K562 (cell line): ENCODE data around the gene ELOVL4. TPM values are rescaled to one million over a fixed set of nuclear protein-coding genes. Genes with fewer than 3 reads are reported as not detected.

ENCODE experiments used
- ATAC-seq: fragments of 200-7000 bp; cut with Tn5 transposase; 3 replicates; pipeline ENCODE4 v1.9.1; 2020; ENCODE audit warnings: moderate library complexity
- BruUV-seq: library from RNA; stranded (reverse); fragments of 400-500 nt; replicated peaks from 2 replicates; lab custom pipeline; 2021; lab: Mats Ljungman, UMichigan
- CTCF ChIA-PET: fragments of 300-600 bp; formaldehyde crosslinking; extraction: SDS; loops from one replicate; lab custom pipeline; 2021; ENCODE audit warnings: low intra/inter-chr PET ratio; lab: Yijun Ruan, JAX
- POLR2A ChIA-PET: fragments of 300-600, 350-650 bp; sonication (Branson Sonifier 250); formaldehyde crosslinking; extraction: SDS; loops from one replicate; lab custom pipeline; 2021; ENCODE audit warnings: antibody characterized with exemption, inconsistent platforms; lab: Yijun Ruan, JAX
- DNase-seq, 4 experiments: peaks; one replicate each; pipeline versions ENCODE4 v3.0.0 to v3.0.0-alpha.2; 2011 to 2018; ENCODE audit warnings: low spot score in 3 of 4, mixed read lengths in 3 of 4; ENCODE audit errors: extremely low read depth in 1 of 4
- FAIRE-seq: peaks from 2 replicates; lab custom pipeline; 2011; peaks lifted over from hg19 to GRCh38; lab: Jason Lieb, UNC
- H2AFZ ChIP-seq: 2 replicates; pipeline ENCODE4 v1.6.0; 2011; ENCODE audit warnings: low read depth, low read length, control low read depth, inconsistent platforms
- H3K27ac ChIP-seq: fragments of 200-600 bp; 3 replicates; pipeline ENCODE4 v1.8.0; 2011; ENCODE audit warnings: low read depth, mild to moderate bottlenecking, control low read depth, inconsistent platforms, low read length, moderate library complexity, mixed read lengths; ENCODE audit errors: extremely low read depth
- H3K27me3 ChIP-seq, 2 experiments: fragments of 300-600 bp in 1 of 2; 2 replicates in 1 of 2; 3 replicates in 1 of 2; pipeline versions ENCODE4 v1.6.0 to v1.8.0; 2011; ENCODE audit warnings: inconsistent platforms in 2 of 2, low read length in 2 of 2, mild to moderate bottlenecking in 1 of 2, mixed read lengths in 1 of 2, moderate library complexity in 1 of 2; ENCODE audit not compliant: control insufficient read depth in 2 of 2, insufficient read depth in 2 of 2
- H3K36me3 ChIP-seq: fragments of 300-600 bp; 3 replicates; pipeline ENCODE4 v1.8.0; 2011; ENCODE audit warnings: mild to moderate bottlenecking, low read length, inconsistent platforms; ENCODE audit not compliant: control insufficient read depth, insufficient read depth
- H3K4me1 ChIP-seq, 2 experiments: fragments of 200-600 bp in 1 of 2; replicated peaks in 1 of 2; 2 replicates in 1 of 2; 3 replicates in 1 of 2; pipeline versions ENCODE4 v1.5.1 to v1.8.0; 2011; ENCODE audit warnings: inconsistent platforms in 2 of 2, low read length in 2 of 2, mild to moderate bottlenecking in 1 of 2, mixed read lengths in 1 of 2, moderate library complexity in 1 of 2; ENCODE audit not compliant: control insufficient read depth in 2 of 2, insufficient read depth in 2 of 2
- H3K4me2 ChIP-seq: 2 replicates; pipeline ENCODE4 v1.6.1; 2011; ENCODE audit warnings: low read length, control low read depth, inconsistent platforms, mixed read lengths; ENCODE audit not compliant: insufficient read depth
- H3K4me3 ChIP-seq: fragments of 200-600 bp; sonication (generic), shearing (Covaris generic); 2 replicates; pipeline ENCODE4 v1.5.1; 2016; ENCODE audit warnings: control low read depth, inconsistent platforms
- H3K79me2 ChIP-seq: fragments of 200-600 bp; 3 replicates; pipeline ENCODE4 v1.8.0; 2011; ENCODE audit warnings: low read length, inconsistent platforms; ENCODE audit not compliant: control insufficient read depth, insufficient read depth
- H3K9ac ChIP-seq, 2 experiments: 2 replicates each; pipeline versions ENCODE4 v1.6.0 to v1.6.1; 2011; ENCODE audit warnings: low read depth in 2 of 2, low read length in 2 of 2, control low read depth in 1 of 2, inconsistent platforms in 1 of 2, mild to moderate bottlenecking in 1 of 2, mixed read lengths in 1 of 2; ENCODE audit not compliant: insufficient read depth in 1 of 2
- H3K9me1 ChIP-seq: one replicate; pipeline ENCODE4 v1.6.0; 2011; ENCODE audit warnings: inconsistent platforms, mild to moderate bottlenecking, low read length, moderate library complexity; ENCODE audit not compliant: control insufficient read depth, insufficient read depth
- H3K9me3 ChIP-seq: replicated peaks from 2 replicates; pipeline ENCODE4 v1.5.1; 2011; ENCODE audit warnings: low read depth, low read length, inconsistent platforms; ENCODE audit not compliant: control insufficient read depth, insufficient read depth
- H4K20me1 ChIP-seq: replicated peaks from 2 replicates; pipeline ENCODE4 v1.6.1; 2011; ENCODE audit warnings: low read length, inconsistent platforms, mixed read lengths; ENCODE audit not compliant: control insufficient read depth, insufficient read depth
- ETV1 ChIP-seq: fragments of 450-650 bp; conservative IDR thresholded peaks from 2 replicates; pipeline ENCODE4 v1.6.1; 2016; ENCODE audit warnings: missing genetic modification characterization, control low read depth, low read depth, missing compliant biosample characterization
- HEY1 ChIP-seq: fragments of 250-450 bp; sonication (Bioruptor Pico); IDR thresholded peaks from 2 replicates; pipeline ENCODE4 v1.5.0; 2020; ENCODE audit warnings: mild to moderate bottlenecking, moderate library complexity, borderline replicate concordance
- HLTF ChIP-seq: fragments of 450-650 bp; IDR thresholded peaks from 2 replicates; pipeline ENCODE4 v1.6.1; 2016
- HMG20A ChIP-seq: fragments of 450-650 bp; formaldehyde crosslinking; conservative IDR thresholded peaks from 2 replicates; pipeline ENCODE4 v1.4.0; 2020; ENCODE audit warnings: mild to moderate bottlenecking, mixed read lengths
- NFXL1 ChIP-seq: fragments of 450-650 bp; formaldehyde crosslinking; IDR thresholded peaks from 2 replicates; pipeline ENCODE4 v1.4.0; 2021; ENCODE audit warnings: mild to moderate bottlenecking
- NR1H2 ChIP-seq: sonication (generic); formaldehyde crosslinking; IDR thresholded peaks from 2 replicates; pipeline ENCODE4 v1.4.0; 2020; ENCODE audit warnings: mild to moderate bottlenecking, missing genetic modification reagents
- PURB ChIP-seq: sonication (generic); formaldehyde crosslinking; IDR thresholded peaks from 2 replicates; pipeline ENCODE4 v1.9.0; 2021; ENCODE audit warnings: low read depth, mild to moderate bottlenecking, missing genetic modification reagents
- SMARCE1 ChIP-seq: fragments of 450-650 bp; IDR thresholded peaks from 2 replicates; pipeline ENCODE4 v1.7.1; 2016; ENCODE audit warnings: mild to moderate bottlenecking
- SRF ChIP-seq, 2 experiments: fragments of 250-450, 450-650 bp in 1 of 2; sonication (Bioruptor Pico) in 1 of 2; sonication (generic) in 1 of 2; formaldehyde crosslinking; IDR thresholded peaks; 2 replicates each; pipeline versions ENCODE4 v1.5.0 to v1.5.1; 2020 to 2022; ENCODE audit warnings: mild to moderate bottlenecking in 1 of 2, missing genetic modification reagents in 1 of 2
- TAF1 ChIP-seq: IDR thresholded peaks from 2 replicates; pipeline ENCODE4 v1.6.1; 2011; ENCODE audit warnings: mild to moderate bottlenecking, low read length, moderate library complexity; ENCODE audit not compliant: insufficient read depth, control insufficient read depth, severe bottlenecking; ENCODE audit errors: extremely low read depth
- ZBED1 ChIP-seq: IDR thresholded peaks from 2 replicates; pipeline ENCODE4 v1.6.1; 2014
- ZFP36 ChIP-seq: fragments of 150-350 bp; IDR thresholded peaks from 2 replicates; pipeline ENCODE4 v1.6.1; 2018; ENCODE audit warnings: low read length, low read depth; ENCODE audit not compliant: partially characterized antibody
- ZNF134 ChIP-seq: fragments of 250-450 bp; sonication (Bioruptor Pico); conservative IDR thresholded peaks from 2 replicates; pipeline ENCODE4 v1.4.0; 2020
- ZNF282 ChIP-seq: sonication (generic); formaldehyde crosslinking; IDR thresholded peaks from 2 replicates; pipeline ENCODE4 v1.8.1; 2023; ENCODE audit warnings: missing genetic modification reagents
- ZNF561 ChIP-seq: fragments of 450-650 bp; formaldehyde crosslinking; conservative IDR thresholded peaks from 2 replicates; pipeline ENCODE4 v1.4.0; 2020; ENCODE audit warnings: mild to moderate bottlenecking, moderate library complexity
- WGBS: fragments of 100-300 bp; shearing (Covaris generic); methylation state at CpG from one replicate; pipeline ENCODE4 v1.1.6; 2016; ENCODE audit warnings: low coverage, mixed read lengths; ENCODE audit not compliant: insufficient coverage; ENCODE audit errors: missing lambda C conversion rate; 5-methylcytosine and 5-hydroxymethylcytosine counted together
- in situ Hi-C: fragments of 300-500 bp; cut with MboI; formaldehyde crosslinking; loops from 4 replicates; pipeline ENCODE4 v1.15.0; 2018; ENCODE audit warnings: inconsistent platforms, mixed read lengths
- intact Hi-C: fragments of 100-400 bp; cut with micrococcal nuclease; formaldehyde crosslinking; loops from 2 replicates; pipeline ENCODE4 v1.14.2; 2022
- polyA plus RNA-seq, 8 experiments: library from polyadenylated mRNA; depleted of rRNA in 4 of 8; stranded (reverse) in 5 of 8; unstranded in 3 of 8; fragments of >200 nt; fragmentation: Nextera tagmentation in 2 of 8; fragmentation: Illumina TruSeq in 1 of 8; extraction: Ambion mirVana in 2 of 8; extraction: Trizol in 1 of 8; gene quantifications; 2 replicates each; pipeline versions ENCODE4 v1.2.1 to v1.2.3, GENCODE V29; 2011 to 2014; ENCODE audit warnings: inconsistent platforms in 1 of 8, missing spikeins in 1 of 8
- total RNA-seq, 7 experiments: library from RNA; depleted of rRNA in 6 of 7; stranded (reverse); fragments of >200 nt in 6 of 7; fragmentation: Illumina TruSeq in 2 of 7; extraction: Trizol in 2 of 7; gene quantifications; 2 replicates each; pipeline versions ENCODE4 v1.2.1 to v1.2.3, GENCODE V29; 2011 to 2021; ENCODE audit warnings: low replicate concordance in 1 of 7
- TF ChIP-seq, protein P1 (sequence below): fragments of 450-650 bp; IDR thresholded peaks from 2 replicates; pipeline ENCODE4 v1.6.1; 2016
- TF ChIP-seq, protein P2 (sequence below), 2 experiments: fragments of 250-450 bp in 1 of 2; fragments of 450-650 bp in 1 of 2; sonication (Bioruptor Pico) in 1 of 2; IDR thresholded peaks; 2 replicates each; pipeline versions ENCODE4 v1.6.1 to v1.8.0; 2016 to 2021; ENCODE audit warnings: mild to moderate bottlenecking in 2 of 2, moderate library complexity in 2 of 2, missing compliant biosample characterization in 1 of 2, missing genetic modification characterization in 1 of 2
- TF ChIP-seq, protein P3 (sequence below): sonication (generic); formaldehyde crosslinking; IDR thresholded peaks from 2 replicates; pipeline ENCODE4 v1.8.1; 2023; ENCODE audit warnings: mild to moderate bottlenecking, missing genetic modification reagents
- TF ChIP-seq, protein P4 (sequence below): sonication (generic); formaldehyde crosslinking; IDR thresholded peaks from 2 replicates; pipeline ENCODE4 v1.8.0; 2022; ENCODE audit warnings: mild to moderate bottlenecking, missing genetic modification reagents, borderline replicate concordance

Gene ELOVL4
- total and polyA plus RNA-seq, 9 of the 15 experiments (the other 6 are each of a cell fraction or from before 2014, with no cell fraction given) = not detected

DNA sequence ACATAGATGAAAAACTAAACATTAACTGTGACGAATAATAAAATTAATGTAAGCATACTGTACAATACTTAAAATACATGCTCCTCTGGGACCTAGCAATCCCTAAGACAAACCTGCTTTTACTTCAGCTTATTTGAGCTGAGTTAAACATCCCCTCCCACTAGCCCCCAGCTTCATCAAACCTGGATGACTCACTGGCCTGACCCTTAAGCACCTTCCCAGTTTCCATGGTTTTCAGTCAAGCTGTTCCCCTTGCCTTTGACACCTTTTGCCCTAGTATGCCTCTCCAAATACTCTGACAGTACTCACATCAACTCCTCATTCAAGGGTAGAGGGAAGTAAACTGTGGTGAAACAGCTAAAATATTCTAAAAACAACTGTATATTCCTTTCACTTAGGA, 4.2 kb downstream of the ELOVL4 start:
- H2AFZ ChIP-seq = no peak overlapping the region
- no peaks in the 10 kb centered on the region for H3K9me1 ChIP-seq
- FAIRE-seq (no peak), ATAC-seq (no peak), DNase-seq (no peak)
- H3K9ac ChIP-seq = no peak overlapping the region
- no peak overlapping the region for H3K27ac ChIP-seq
- WGBS = 0% methylated on average over 1 of the region's 1 CpG
- in situ Hi-C loops = loop anchor here (10.0 kb wide), 1 partner anchor 152 kb away; no protein-coding TSS in a partner anchor
- POLR2A ChIA-PET = no interaction called here
- H3K36me3 ChIP-seq = no peaks in the 10 kb centered on the region
- no peak overlapping the region for H3K4me3 ChIP-seq
- no peaks in the 10 kb centered on the region for H3K9me3 ChIP-seq
- no TSS peak for BruUV-seq
- no peak overlapping the region for H3K4me2 ChIP-seq
- no peaks in the 10 kb centered on the region for H3K79me2 ChIP-seq
- CTCF ChIA-PET = no interaction called here
- TF ChIP-seq, protein P1, sequence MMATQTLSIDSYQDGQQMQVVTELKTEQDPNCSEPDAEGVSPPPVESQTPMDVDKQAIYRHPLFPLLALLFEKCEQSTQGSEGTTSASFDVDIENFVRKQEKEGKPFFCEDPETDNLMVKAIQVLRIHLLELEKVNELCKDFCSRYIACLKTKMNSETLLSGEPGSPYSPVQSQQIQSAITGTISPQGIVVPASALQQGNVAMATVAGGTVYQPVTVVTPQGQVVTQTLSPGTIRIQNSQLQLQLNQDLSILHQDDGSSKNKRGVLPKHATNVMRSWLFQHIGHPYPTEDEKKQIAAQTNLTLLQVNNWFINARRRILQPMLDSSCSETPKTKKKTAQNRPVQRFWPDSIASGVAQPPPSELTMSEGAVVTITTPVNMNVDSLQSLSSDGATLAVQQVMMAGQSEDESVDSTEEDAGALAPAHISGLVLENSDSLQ = no peak
- TF ChIP-seq, protein P2, sequence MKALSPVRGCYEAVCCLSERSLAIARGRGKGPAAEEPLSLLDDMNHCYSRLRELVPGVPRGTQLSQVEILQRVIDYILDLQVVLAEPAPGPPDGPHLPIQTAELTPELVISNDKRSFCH (CRISPR knock-in tag; IDR thresholded peaks at IDR 0.05) = no peak
- TF ChIP-seq, protein P2 (tag; IDR thresholded peaks at IDR 0.05) = no peak
- TF ChIP-seq, protein P3, sequence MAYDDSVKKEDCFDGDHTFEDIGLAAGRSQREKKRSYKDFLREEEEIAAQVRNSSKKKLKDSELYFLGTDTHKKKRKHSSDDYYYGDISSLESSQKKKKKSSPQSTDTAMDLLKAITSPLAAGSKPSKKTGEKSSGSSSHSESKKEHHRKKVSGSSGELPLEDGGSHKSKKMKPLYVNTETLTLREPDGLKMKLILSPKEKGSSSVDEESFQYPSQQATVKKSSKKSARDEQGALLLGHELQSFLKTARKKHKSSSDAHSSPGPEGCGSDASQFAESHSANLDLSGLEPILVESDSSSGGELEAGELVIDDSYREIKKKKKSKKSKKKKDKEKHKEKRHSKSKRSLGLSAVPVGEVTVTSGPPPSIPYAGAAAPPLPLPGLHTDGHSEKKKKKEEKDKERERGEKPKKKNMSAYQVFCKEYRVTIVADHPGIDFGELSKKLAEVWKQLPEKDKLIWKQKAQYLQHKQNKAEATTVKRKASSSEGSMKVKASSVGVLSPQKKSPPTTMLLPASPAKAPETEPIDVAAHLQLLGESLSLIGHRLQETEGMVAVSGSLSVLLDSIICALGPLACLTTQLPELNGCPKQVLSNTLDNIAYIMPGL = no peak
- no peak for TF ChIP-seq HMG20A (CRISPR knock-in tag)
- TF ChIP-seq PURB (CRISPR knock-in tag) = no peak
- TF ChIP-seq ZNF282 = no peak
- TF ChIP-seq ZBED1 = no peak
- TF ChIP-seq NFXL1 (CRISPR knock-in tag) = no peak
- TF ChIP-seq ZNF561 (CRISPR knock-in tag) = no peak
- TF ChIP-seq NR1H2 (CRISPR knock-in tag) = no peak
- TF ChIP-seq HEY1 = no peak
- TF ChIP-seq, protein P4, sequence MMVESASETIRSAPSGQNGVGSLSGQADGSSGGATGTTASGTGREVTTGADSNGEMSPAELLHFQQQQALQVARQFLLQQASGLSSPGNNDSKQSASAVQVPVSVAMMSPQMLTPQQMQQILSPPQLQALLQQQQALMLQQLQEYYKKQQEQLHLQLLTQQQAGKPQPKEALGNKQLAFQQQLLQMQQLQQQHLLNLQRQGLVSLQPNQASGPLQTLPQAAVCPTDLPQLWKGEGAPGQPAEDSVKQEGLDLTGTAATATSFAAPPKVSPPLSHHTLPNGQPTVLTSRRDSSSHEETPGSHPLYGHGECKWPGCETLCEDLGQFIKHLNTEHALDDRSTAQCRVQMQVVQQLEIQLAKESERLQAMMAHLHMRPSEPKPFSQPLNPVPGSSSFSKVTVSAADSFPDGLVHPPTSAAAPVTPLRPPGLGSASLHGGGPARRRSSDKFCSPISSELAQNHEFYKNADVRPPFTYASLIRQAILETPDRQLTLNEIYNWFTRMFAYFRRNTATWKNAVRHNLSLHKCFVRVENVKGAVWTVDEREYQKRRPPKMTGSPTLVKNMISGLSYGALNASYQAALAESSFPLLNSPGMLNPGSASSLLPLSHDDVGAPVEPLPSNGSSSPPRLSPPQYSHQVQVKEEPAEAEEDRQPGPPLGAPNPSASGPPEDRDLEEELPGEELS (CRISPR knock-in tag) = no peak
- TF ChIP-seq SRF (CRISPR knock-in tag; IDR thresholded peaks at IDR 0.05) = no peak
- no peak for TF ChIP-seq ETV1 (tag)
- no peak for TF ChIP-seq SMARCE1
- no peak for TF ChIP-seq HLTF
- no peak for TF ChIP-seq TAF1
- no peak for TF ChIP-seq ZFP36
- no peak for TF ChIP-seq ZNF134 (CRISPR knock-in tag)
- 0 out of 5 replicates have a peak, but pooled peaks cover 0 to 5% of the 10 kb centered on the region in 2 experiments for H3K27me3 ChIP-seq
- H4K20me1 ChIP-seq = no peaks in the 10 kb centered on the region
- intact Hi-C loops = no loop called here
- H3K4me1 ChIP-seq = peaks cover 0 to 10% of the 10 kb centered on the region in 2 experiments; a peak in 1 of 5 replicates
